C4-2B (cell line): ENCODE data around the gene CDC45.

Experiments used
- ZFX ChIP-seq: fragments of 450-650 bp; IDR thresholded peaks from 2 replicates; pipeline ENCODE4 v1.6.1; 2017
- TF ChIP-seq, protein P1 (sequence below): fragments of 450-650 bp; conservative IDR thresholded peaks from 2 replicates; pipeline ENCODE4 v1.5.1; 2017; ENCODE audit warnings: mild to moderate bottlenecking

DNA sequence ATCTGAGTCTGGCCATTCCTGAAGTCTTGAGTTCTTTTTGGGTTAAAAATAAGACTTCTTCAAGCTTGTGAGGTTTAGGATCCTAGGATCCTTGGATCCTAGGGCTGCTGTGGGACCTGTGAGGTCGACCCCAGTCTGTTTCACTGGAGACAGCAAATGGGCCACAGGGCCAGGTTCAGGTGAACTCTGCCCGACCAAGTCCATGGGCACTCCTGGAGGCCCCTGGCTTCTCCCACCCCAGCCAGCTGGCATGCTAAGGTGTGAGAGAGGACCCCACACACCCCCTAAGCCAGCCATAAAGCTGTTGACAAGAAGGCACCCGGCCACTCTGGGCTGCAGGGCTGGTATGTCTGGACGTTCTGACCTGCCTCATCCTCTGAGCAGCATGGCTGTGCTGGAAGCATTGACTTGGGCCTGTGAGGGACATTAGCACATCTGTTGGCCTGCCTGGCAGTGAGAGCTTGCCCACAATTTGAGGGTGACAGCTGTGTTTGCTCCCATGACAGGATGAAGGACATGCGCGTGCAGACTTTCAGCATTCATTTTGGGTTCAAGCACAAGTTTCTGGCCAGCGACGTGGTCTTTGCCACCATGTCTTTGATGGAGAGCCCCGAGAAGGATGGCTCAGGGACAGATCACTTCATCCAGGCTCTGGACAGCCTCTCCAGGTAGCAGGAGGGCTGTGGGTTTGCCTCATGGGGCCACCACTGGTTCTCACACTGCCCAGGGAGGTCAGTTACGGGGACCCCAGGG is 28.5 kb downstream of the CDC45 start:
- TF ChIP-seq, protein P1, sequence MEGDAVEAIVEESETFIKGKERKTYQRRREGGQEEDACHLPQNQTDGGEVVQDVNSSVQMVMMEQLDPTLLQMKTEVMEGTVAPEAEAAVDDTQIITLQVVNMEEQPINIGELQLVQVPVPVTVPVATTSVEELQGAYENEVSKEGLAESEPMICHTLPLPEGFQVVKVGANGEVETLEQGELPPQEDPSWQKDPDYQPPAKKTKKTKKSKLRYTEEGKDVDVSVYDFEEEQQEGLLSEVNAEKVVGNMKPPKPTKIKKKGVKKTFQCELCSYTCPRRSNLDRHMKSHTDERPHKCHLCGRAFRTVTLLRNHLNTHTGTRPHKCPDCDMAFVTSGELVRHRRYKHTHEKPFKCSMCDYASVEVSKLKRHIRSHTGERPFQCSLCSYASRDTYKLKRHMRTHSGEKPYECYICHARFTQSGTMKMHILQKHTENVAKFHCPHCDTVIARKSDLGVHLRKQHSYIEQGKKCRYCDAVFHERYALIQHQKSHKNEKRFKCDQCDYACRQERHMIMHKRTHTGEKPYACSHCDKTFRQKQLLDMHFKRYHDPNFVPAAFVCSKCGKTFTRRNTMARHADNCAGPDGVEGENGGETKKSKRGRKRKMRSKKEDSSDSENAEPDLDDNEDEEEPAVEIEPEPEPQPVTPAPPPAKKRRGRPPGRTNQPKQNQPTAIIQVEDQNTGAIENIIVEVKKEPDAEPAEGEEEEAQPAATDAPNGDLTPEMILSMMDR: no peak
- TF ChIP-seq ZFX: no peak
